Measurements from ENCODE around the gene GAS7. TPM values are rescaled to one million over a fixed set of nuclear protein-coding genes. Genes with fewer than 3 reads are reported as not detected.

Gene GAS7
- total and polyA plus RNA-seq, 8 donors: 30.4 to 83.4 (median 40.1) TPM

GRCh38 chr17:9893411-9894012, 304.9 kb downstream of the GAS7 start:
- TF ChIP-seq CTCF (IDR thresholded peaks at IDR 0.05): no peak
- H3K4me3 ChIP-seq: no peak overlapping the region
- intact Hi-C loops (cut with DNase I): no loop called here
- ATAC-seq (no peak), DNase-seq (no peak)
- H3K27ac ChIP-seq: no peak overlapping the region
- no peaks in the 10 kb centered on the region for H3K36me3 ChIP-seq
- no peaks in the 10 kb centered on the region for H3K4me1 ChIP-seq
- H3K27me3 ChIP-seq: peaks cover 0 to 21% of the 10 kb centered on the region in 2 donors
- no peaks in the 10 kb centered on the region for H3K9me3 ChIP-seq

GRCh38 chr17:9890124-9890523, 308.3 kb downstream of the GAS7 start:
- no peak overlapping the region for H3K4me3 ChIP-seq
- ATAC-seq (peak; percentile 78), DNase-seq (no peak)
- no peak overlapping the region for H3K27ac ChIP-seq
- no peaks in the 10 kb centered on the region for H3K4me1 ChIP-seq
- intact Hi-C loops (cut with DNase I): no loop called here
- H3K36me3 ChIP-seq: no peaks in the 10 kb centered on the region
- H3K9me3 ChIP-seq: no peaks in the 10 kb centered on the region
- TF ChIP-seq CTCF (IDR thresholded peaks at IDR 0.05): peak; percentile 29 to 54
- H3K27me3 ChIP-seq: peaks cover 0 to 16% of the 10 kb centered on the region in 2 donors

- ATAC-seq (no peak), DNase-seq (no peak)
- peaks cover 0 to 24% of the 10 kb centered on the region in 2 donors for H3K9me3 ChIP-seq
- intact Hi-C loops (cut with DNase I): no loop called here
- H3K4me3 ChIP-seq: no peak overlapping the region
- no peaks in the 10 kb centered on the region for H3K4me1 ChIP-seq
- H3K27me3 ChIP-seq: peaks cover 0 to 5% of the 10 kb centered on the region in 2 donors
- no peaks in the 10 kb centered on the region for H3K36me3 ChIP-seq
- no peak for TF ChIP-seq CTCF (IDR thresholded peaks at IDR 0.05)
- no peak overlapping the region for H3K27ac ChIP-seq
Measured at GRCh38 chr17:9887508-9887907, 310.9 kb downstream of the GAS7 start.

GRCh38 chr17:9886141-9886930, 312.1 kb downstream of the GAS7 start:
- Histone ChIP-seq H3K27ac (no peak overlapping the region), H3K36me3 (no peaks in the 10 kb centered on the region), H3K4me1 (no peaks in the 10 kb centered on the region), H3K27me3 (peaks cover 0 to 5% of the 10 kb centered on the region in 2 donors), H3K9me3 (peaks cover 0 to 29% of the 10 kb centered on the region in 2 donors), H3K4me3 (no peak overlapping the region)
- no peak for TF ChIP-seq CTCF (IDR thresholded peaks at IDR 0.05)
- DNase-seq: no peak
- peak; percentile 24 for ATAC-seq
- intact Hi-C loops (cut with DNase I): no loop called here

- H3K36me3 ChIP-seq: no peaks in the 10 kb centered on the region
- intact Hi-C loops (cut with DNase I): no loop called here
- H3K27me3 ChIP-seq: no peaks in the 10 kb centered on the region
- peaks cover 0 to 29% of the 10 kb centered on the region in 2 donors for H3K9me3 ChIP-seq
- peaks cover 0 to 13% of the 10 kb centered on the region in 2 donors for H3K4me1 ChIP-seq
- DNase-seq: no peak
- no peak overlapping the region for H3K4me3 ChIP-seq
- H3K27ac ChIP-seq: no peak overlapping the region
- ATAC-seq: no peak
- TF ChIP-seq CTCF (IDR thresholded peaks at IDR 0.05): no peak
Measured at GRCh38 chr17:9883451-9883850, 315.0 kb downstream of the GAS7 start.
